HG03135 (cell line): ENCODE results near the gene SIGLEC8.

Source experiments
- ATAC-seq: cut with Tn5 transposase; IDR thresholded peaks from one replicate; pipeline ENCODE4 v1.9.1; 2021; ENCODE audit warnings: mild to moderate bottlenecking, moderate library complexity; ENCODE audit not compliant: unreplicated experiment

The SIGLEC8 gene

DNA sequence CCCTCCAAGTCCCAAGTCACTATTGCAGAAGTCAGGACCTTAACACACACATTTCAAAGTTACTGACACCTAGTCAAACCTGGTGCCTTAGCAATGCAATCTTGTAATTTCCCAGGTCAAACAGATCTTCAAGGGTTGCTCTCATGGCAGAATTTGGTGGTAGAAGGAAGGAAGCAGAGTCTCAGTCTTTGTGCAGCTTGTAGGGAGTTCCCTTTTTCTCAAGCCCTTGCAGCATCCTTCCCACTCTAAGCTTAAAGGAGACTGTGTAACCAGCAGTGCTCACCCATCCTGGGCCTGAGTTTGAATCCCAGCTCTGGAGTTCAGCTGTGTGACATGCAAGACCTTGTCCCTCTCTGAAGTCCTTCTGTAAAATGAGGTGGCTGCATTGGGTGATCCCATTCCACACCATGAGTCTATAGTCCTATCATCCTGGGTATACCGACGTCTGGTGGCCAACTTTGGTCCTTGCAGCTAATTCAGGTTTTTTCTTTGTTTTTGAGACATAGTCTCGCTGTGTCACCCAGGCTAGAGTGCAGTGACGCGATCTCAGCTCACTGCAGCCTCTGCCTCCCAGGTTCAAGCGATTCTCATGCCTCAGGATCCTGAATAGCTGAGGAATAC is 50.6 kb downstream of the SIGLEC8 start:
- ATAC-seq = no peak

DNA sequence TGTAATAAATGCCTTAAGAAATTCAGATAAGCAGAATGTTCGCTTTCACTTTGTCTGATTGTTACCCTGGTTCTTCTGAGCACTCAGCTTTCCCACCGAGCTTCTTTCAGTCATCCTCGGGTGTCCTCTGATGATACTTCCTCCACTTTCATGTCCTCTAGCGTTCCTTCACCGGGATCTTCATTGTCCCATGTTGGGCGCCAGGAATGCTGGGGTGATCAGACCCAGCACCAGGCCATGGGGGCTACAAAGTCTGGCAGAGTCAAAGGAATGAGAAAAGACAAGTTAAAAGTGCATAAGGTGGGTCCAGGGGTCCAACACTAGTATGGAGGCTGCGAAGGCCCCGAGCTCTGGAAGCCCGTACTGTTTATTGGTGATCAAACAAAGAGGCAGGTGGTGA is 56.1 kb downstream of the SIGLEC8 start:
- no peak for ATAC-seq
